ENCODE measurements around the gene LMNA. TPM values are rescaled to one million over a fixed set of nuclear protein-coding genes. Genes with fewer than 3 reads are reported as not detected.
A peak's percentile ranks its signal among the peaks of the same experiment; 100 is the strongest.
"Not testable (repeated sequence)": the region's sequence is repeated elsewhere in the genome, so short reads cannot be mapped to it uniquely, and the experiment has no call there.

Gene LMNA
- polyA plus RNA-seq, 1 experiment: 365 TPM

DNA sequence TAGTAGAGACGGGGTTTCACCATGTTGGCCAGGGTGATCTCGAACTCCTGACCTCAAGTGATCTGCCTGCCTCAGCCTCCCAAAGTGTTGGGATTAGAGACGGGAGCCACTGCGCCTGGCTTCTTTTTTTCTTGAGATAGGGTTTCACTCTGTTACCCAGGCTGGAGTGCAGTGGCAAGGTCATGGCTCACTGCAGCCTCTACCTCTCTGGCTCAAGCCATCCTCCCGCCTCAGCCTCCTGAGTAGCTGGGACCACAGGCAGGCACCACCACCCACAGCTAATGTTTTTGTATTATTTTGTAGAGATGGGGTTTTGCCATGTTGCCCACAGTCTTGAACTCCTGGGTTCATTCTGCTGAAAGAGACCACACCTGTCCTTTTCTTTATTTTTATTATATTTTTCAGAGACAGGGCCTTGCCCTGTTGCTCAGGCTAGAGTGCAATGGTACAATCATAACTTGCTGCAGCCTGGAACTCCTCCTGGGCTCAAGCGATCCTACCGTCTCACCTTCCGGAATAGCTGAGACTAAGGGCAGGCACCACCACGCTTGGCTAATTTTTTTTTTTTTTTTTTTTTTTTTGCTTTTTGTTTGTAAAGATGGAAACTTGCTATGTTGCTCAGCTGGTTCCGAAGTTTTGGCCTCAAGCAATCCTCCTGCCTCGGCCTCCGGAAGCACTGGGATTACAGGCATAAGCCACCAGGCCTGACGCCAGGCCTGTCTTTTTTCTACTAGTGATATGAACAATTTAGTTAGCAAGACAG, 3.1 kb downstream of the LMNA start:
- TF ChIP-seq CTCF (IDR thresholded peaks at IDR 0.05; ENCODE audit: low read depth, low read length): no peak
- Histone ChIP-seq H3K27ac (ENCODE audit: low read depth, low read length) (no peak overlapping the region), H3K4me3 (ENCODE audit: low read depth, low read length) (peak overlapping the region; percentile 100), H3K27me3 (ENCODE audit: control insufficient read depth, insufficient read depth, low read length) (no peaks in the 10 kb centered on the region), H3K9me3 (ENCODE audit: control insufficient read depth, insufficient read depth, low read length) (peaks cover 4% of the 10 kb centered on the region; the same call in 1 of the 2 replicates)
- POLR2A ChIA-PET: interaction anchor here (0.6 to 0.9 kb wide), 2 partner anchors 9 to 102 kb away, joined by 3 read pairs; no protein-coding TSS in a partner anchor
- CTCF ChIA-PET: interaction anchor here (32.7 kb wide), 1 partner anchor 20 kb away, joined by 682 read pairs; no protein-coding TSS in a partner anchor
- no peak for DNase-seq (ENCODE audit: low read depth, low spot score)

DNA sequence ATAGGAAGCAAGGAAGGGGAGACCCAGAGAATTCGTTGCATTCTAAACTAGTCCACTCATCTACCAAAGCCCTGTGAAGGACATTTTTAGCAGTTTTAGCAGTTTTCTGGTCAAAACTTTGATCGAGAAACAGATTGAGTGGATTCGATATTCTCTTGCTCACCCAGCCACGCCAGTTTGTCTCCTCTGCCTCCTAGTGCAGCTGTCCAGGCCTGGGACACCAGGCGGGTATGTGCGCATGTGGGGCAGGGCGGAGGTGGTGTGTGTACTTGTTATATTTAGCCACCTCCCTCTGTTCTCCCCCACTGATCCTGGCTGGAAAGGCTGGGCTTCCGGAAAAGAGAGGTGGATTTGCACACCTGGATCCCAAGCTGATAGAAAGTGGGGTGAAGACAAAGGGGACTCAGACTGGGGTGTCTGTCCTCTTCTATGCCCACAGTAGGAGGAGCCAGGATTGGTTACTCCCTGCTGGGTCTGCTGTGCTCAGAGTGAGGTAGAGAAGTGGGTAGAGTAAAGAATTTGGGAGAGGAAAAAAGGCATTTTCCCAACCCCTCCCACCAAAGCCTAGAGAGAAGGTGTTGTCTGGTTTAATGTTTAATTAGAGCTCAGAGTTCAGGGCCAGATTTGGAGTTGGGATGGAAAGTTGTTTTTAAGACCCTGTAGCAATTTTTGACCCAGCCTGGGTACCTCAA, 3.8 kb downstream of the LMNA start:
- no peak for TF ChIP-seq CTCF (IDR thresholded peaks at IDR 0.05; ENCODE audit: low read depth, low read length)
- peak overlapping the region; percentile 100 for H3K4me3 ChIP-seq (ENCODE audit: low read depth, low read length)
- H3K27me3 ChIP-seq (ENCODE audit: control insufficient read depth, insufficient read depth, low read length): no peaks in the 10 kb centered on the region
- peak overlapping the region; percentile 24 for H3K27ac ChIP-seq (ENCODE audit: low read depth, low read length)
- no peak for DNase-seq (ENCODE audit: low read depth, low spot score)
- peaks cover 4% of the 10 kb centered on the region; the same call in 1 of the 2 replicates for H3K9me3 ChIP-seq (ENCODE audit: control insufficient read depth, insufficient read depth, low read length)
- CTCF ChIA-PET: interaction anchor here (1.0 to 32.7 kb wide), 3 partner anchors 20 to 107 kb away, joined by 3 to 682 read pairs (median 4); no protein-coding TSS in a partner anchor
- POLR2A ChIA-PET: no interaction called here

GRCh38 chr1:156119503-156120209, 5.1 kb downstream of the LMNA start:
- DNase-seq (ENCODE audit: low read depth, low spot score): no peak
- CTCF ChIA-PET: interaction anchor here (0.5 to 32.7 kb wide), 4 partner anchors 22 to 113 kb away, joined by 3 to 682 read pairs (median 4); no protein-coding TSS in a partner anchor
- peak overlapping the region; percentile 52 for H3K27ac ChIP-seq (ENCODE audit: low read depth, low read length)
- TF ChIP-seq CTCF (IDR thresholded peaks at IDR 0.05; ENCODE audit: low read depth, low read length): no peak; the same call in 1 of the 2 replicates
- H3K27me3 ChIP-seq (ENCODE audit: control insufficient read depth, insufficient read depth, low read length): no peaks in the 10 kb centered on the region
- POLR2A ChIA-PET: interaction anchor here (0.9 to 1.0 kb wide), 2 partner anchors 9 to 14 kb away, joined by 3 read pairs; no protein-coding TSS in a partner anchor
- H3K9me3 ChIP-seq (ENCODE audit: control insufficient read depth, insufficient read depth, low read length): peaks cover 4% of the 10 kb centered on the region; the same call in 1 of the 2 replicates
- peak overlapping the region; percentile 46 for H3K4me3 ChIP-seq (ENCODE audit: low read depth, low read length)

DNA sequence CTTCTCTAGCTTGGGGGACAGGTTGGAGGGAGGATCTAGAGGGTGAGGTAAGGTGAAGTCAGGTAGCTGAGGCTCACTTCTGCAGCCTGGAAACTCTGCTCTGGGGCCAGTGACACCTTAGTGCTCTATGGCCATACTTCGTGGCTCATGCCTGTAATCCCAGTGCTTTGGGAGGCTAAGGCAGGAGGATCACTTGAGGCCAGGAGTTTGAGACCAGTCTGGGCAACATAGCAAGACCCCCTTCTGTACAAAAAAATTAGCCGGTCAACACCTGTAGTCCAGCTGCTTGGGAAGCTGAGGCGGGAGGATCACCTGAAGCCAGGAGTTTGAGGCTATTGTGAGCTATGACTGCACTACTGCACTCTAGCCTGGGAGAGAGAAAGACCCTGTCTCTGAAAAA, 5.8 kb downstream of the LMNA start:
- ChIA-PET POLR2A (interaction anchor here (0.9 to 1.0 kb wide), 2 partner anchors 8 to 14 kb away, joined by 3 read pairs; no protein-coding TSS in a partner anchor), CTCF (interaction anchor here (32.7 kb wide), 1 partner anchor 22 kb away, joined by 682 read pairs; no protein-coding TSS in a partner anchor)
- TF ChIP-seq CTCF (IDR thresholded peaks at IDR 0.05; ENCODE audit: low read depth, low read length): no peak
- Histone ChIP-seq H3K27me3 (ENCODE audit: control insufficient read depth, insufficient read depth, low read length) (no peaks in the 10 kb centered on the region), H3K27ac (ENCODE audit: low read depth, low read length) (peak overlapping the region; percentile 21), H3K9me3 (ENCODE audit: control insufficient read depth, insufficient read depth, low read length) (no peaks in the 10 kb centered on the region), H3K4me3 (ENCODE audit: low read depth, low read length) (peak overlapping the region; percentile 21)
- no peak for DNase-seq (ENCODE audit: low read depth, low spot score)

GRCh38 chr1:156121005-156121404, 6.5 kb downstream of the LMNA start:
- H3K27me3 ChIP-seq (ENCODE audit: control insufficient read depth, insufficient read depth, low read length); H3K9me3 ChIP-seq (ENCODE audit: control insufficient read depth, insufficient read depth, low read length); H3K4me3 ChIP-seq (ENCODE audit: low read depth, low read length); DNase-seq (ENCODE audit: low read depth, low spot score): not testable (repeated sequence)
- H3K27ac ChIP-seq (ENCODE audit: low read depth, low read length): peak overlapping the region; percentile 70
- ChIA-PET POLR2A (interaction anchor here (0.7 kb wide), 1 partner anchor 38 kb away, joined by 3 read pairs; no protein-coding TSS in a partner anchor), CTCF (interaction anchor here (32.7 kb wide), 1 partner anchor 23 kb away, joined by 682 read pairs; no protein-coding TSS in a partner anchor)
